K562 (cell line): ENCODE measurements around the gene OPHN1. TPM values are rescaled to one million over a fixed set of nuclear protein-coding genes. Genes with fewer than 3 reads are reported as not detected.

Source experiments
- ATAC-seq: fragments of 200-7000 bp; cut with Tn5 transposase; 3 replicates; pipeline ENCODE4 v1.9.1; 2020; ENCODE audit warnings: moderate library complexity
- BruUV-seq: library from RNA; stranded (reverse); fragments of 400-500 nt; replicated peaks from 2 replicates; lab custom pipeline; 2021; lab: Mats Ljungman, UMichigan
- CTCF ChIA-PET: fragments of 300-600 bp; formaldehyde crosslinking; extraction: SDS; loops from one replicate; lab custom pipeline; 2021; ENCODE audit warnings: low intra/inter-chr PET ratio; lab: Yijun Ruan, JAX
- POLR2A ChIA-PET: fragments of 300-600, 350-650 bp; sonication (Branson Sonifier 250); formaldehyde crosslinking; extraction: SDS; loops from one replicate; lab custom pipeline; 2021; ENCODE audit warnings: antibody characterized with exemption, inconsistent platforms; lab: Yijun Ruan, JAX
- DNase-seq, 4 experiments: peaks; one replicate each; pipeline versions ENCODE4 v3.0.0 to v3.0.0-alpha.2; 2011 to 2018; ENCODE audit warnings: low spot score in 3 of 4, mixed read lengths in 3 of 4; ENCODE audit errors: extremely low read depth in 1 of 4
- FAIRE-seq: peaks from 2 replicates; lab custom pipeline; 2011; peaks lifted over from hg19 to GRCh38; lab: Jason Lieb, UNC
- H2AFZ ChIP-seq: 2 replicates; pipeline ENCODE4 v1.6.0; 2011; ENCODE audit warnings: low read depth, low read length, control low read depth, inconsistent platforms
- H3K27ac ChIP-seq: fragments of 200-600 bp; 3 replicates; pipeline ENCODE4 v1.8.0; 2011; ENCODE audit warnings: low read depth, mild to moderate bottlenecking, control low read depth, inconsistent platforms, low read length, moderate library complexity, mixed read lengths; ENCODE audit errors: extremely low read depth
- H3K27me3 ChIP-seq, 2 experiments: fragments of 300-600 bp in 1 of 2; 2 replicates in 1 of 2; 3 replicates in 1 of 2; pipeline versions ENCODE4 v1.6.0 to v1.8.0; 2011; ENCODE audit warnings: inconsistent platforms in 2 of 2, low read length in 2 of 2, mild to moderate bottlenecking in 1 of 2, mixed read lengths in 1 of 2, moderate library complexity in 1 of 2; ENCODE audit not compliant: control insufficient read depth in 2 of 2, insufficient read depth in 2 of 2
- H3K36me3 ChIP-seq: fragments of 300-600 bp; 3 replicates; pipeline ENCODE4 v1.8.0; 2011; ENCODE audit warnings: mild to moderate bottlenecking, low read length, inconsistent platforms; ENCODE audit not compliant: control insufficient read depth, insufficient read depth
- H3K4me1 ChIP-seq, 2 experiments: fragments of 200-600 bp in 1 of 2; replicated peaks in 1 of 2; 2 replicates in 1 of 2; 3 replicates in 1 of 2; pipeline versions ENCODE4 v1.5.1 to v1.8.0; 2011; ENCODE audit warnings: inconsistent platforms in 2 of 2, low read length in 2 of 2, mild to moderate bottlenecking in 1 of 2, mixed read lengths in 1 of 2, moderate library complexity in 1 of 2; ENCODE audit not compliant: control insufficient read depth in 2 of 2, insufficient read depth in 2 of 2
- H3K4me2 ChIP-seq: 2 replicates; pipeline ENCODE4 v1.6.1; 2011; ENCODE audit warnings: low read length, control low read depth, inconsistent platforms, mixed read lengths; ENCODE audit not compliant: insufficient read depth
- H3K4me3 ChIP-seq: fragments of 200-600 bp; sonication (generic), shearing (Covaris generic); 2 replicates; pipeline ENCODE4 v1.5.1; 2016; ENCODE audit warnings: control low read depth, inconsistent platforms
- H3K79me2 ChIP-seq: fragments of 200-600 bp; 3 replicates; pipeline ENCODE4 v1.8.0; 2011; ENCODE audit warnings: low read length, inconsistent platforms; ENCODE audit not compliant: control insufficient read depth, insufficient read depth
- H3K9ac ChIP-seq, 2 experiments: 2 replicates each; pipeline versions ENCODE4 v1.6.0 to v1.6.1; 2011; ENCODE audit warnings: low read depth in 2 of 2, low read length in 2 of 2, control low read depth in 1 of 2, inconsistent platforms in 1 of 2, mild to moderate bottlenecking in 1 of 2, mixed read lengths in 1 of 2; ENCODE audit not compliant: insufficient read depth in 1 of 2
- H3K9me1 ChIP-seq: one replicate; pipeline ENCODE4 v1.6.0; 2011; ENCODE audit warnings: inconsistent platforms, mild to moderate bottlenecking, low read length, moderate library complexity; ENCODE audit not compliant: control insufficient read depth, insufficient read depth
- H3K9me3 ChIP-seq: replicated peaks from 2 replicates; pipeline ENCODE4 v1.5.1; 2011; ENCODE audit warnings: low read depth, low read length, inconsistent platforms; ENCODE audit not compliant: control insufficient read depth, insufficient read depth
- H4K20me1 ChIP-seq: replicated peaks from 2 replicates; pipeline ENCODE4 v1.6.1; 2011; ENCODE audit warnings: low read length, inconsistent platforms, mixed read lengths; ENCODE audit not compliant: control insufficient read depth, insufficient read depth
- ATF7 ChIP-seq: fragments of 450-650 bp; IDR thresholded peaks from 2 replicates; pipeline ENCODE4 v1.7.1; 2014; ENCODE audit warnings: mild to moderate bottlenecking, moderate library complexity
- CEBPG ChIP-seq, 3 experiments: fragments of 200-800 bp in 1 of 3; sonication (Bioruptor generic) in 1 of 3; sonication (generic) in 1 of 3; formaldehyde crosslinking in 1 of 3; IDR thresholded peaks in 2 of 3; conservative IDR thresholded peaks in 1 of 3; 2 replicates each; pipeline versions ENCODE4 v1.6.1 to v1.8.0; 2016 to 2022; ENCODE audit warnings: missing compliant biosample characterization in 2 of 3, missing genetic modification characterization in 2 of 3, mild to moderate bottlenecking in 1 of 3, missing genetic modification reagents in 1 of 3
- RBM17 ChIP-seq: fragments of 200-400 bp; formaldehyde crosslinking; IDR thresholded peaks from 2 replicates; pipeline ENCODE4 v1.6.1; 2017; ENCODE audit warnings: low read depth, mild to moderate bottlenecking, low read length, borderline replicate concordance
- WGBS: fragments of 100-300 bp; shearing (Covaris generic); methylation state at CpG from one replicate; pipeline ENCODE4 v1.1.6; 2016; ENCODE audit warnings: low coverage, mixed read lengths; ENCODE audit not compliant: insufficient coverage; ENCODE audit errors: missing lambda C conversion rate; 5-methylcytosine and 5-hydroxymethylcytosine counted together
- in situ Hi-C: fragments of 300-500 bp; cut with MboI; formaldehyde crosslinking; loops from 4 replicates; pipeline ENCODE4 v1.15.0; 2018; ENCODE audit warnings: inconsistent platforms, mixed read lengths
- intact Hi-C: fragments of 100-400 bp; cut with micrococcal nuclease; formaldehyde crosslinking; loops from 2 replicates; pipeline ENCODE4 v1.14.2; 2022
- polyA plus RNA-seq, 8 experiments: library from polyadenylated mRNA; depleted of rRNA in 4 of 8; stranded (reverse) in 5 of 8; unstranded in 3 of 8; fragments of >200 nt; fragmentation: Nextera tagmentation in 2 of 8; fragmentation: Illumina TruSeq in 1 of 8; extraction: Ambion mirVana in 2 of 8; extraction: Trizol in 1 of 8; gene quantifications; 2 replicates each; pipeline versions ENCODE4 v1.2.1 to v1.2.3, GENCODE V29; 2011 to 2014; ENCODE audit warnings: inconsistent platforms in 1 of 8, missing spikeins in 1 of 8
- total RNA-seq, 7 experiments: library from RNA; depleted of rRNA in 6 of 7; stranded (reverse); fragments of >200 nt in 6 of 7; fragmentation: Illumina TruSeq in 2 of 7; extraction: Trizol in 2 of 7; gene quantifications; 2 replicates each; pipeline versions ENCODE4 v1.2.1 to v1.2.3, GENCODE V29; 2011 to 2021; ENCODE audit warnings: low replicate concordance in 1 of 7

OPHN1 gene
- total and polyA plus RNA-seq, 9 of the 15 experiments (the other 6 are each of a cell fraction or from before 2014, with no cell fraction given): 0.28 to 1.8 (median 1.0) TPM

DNA sequence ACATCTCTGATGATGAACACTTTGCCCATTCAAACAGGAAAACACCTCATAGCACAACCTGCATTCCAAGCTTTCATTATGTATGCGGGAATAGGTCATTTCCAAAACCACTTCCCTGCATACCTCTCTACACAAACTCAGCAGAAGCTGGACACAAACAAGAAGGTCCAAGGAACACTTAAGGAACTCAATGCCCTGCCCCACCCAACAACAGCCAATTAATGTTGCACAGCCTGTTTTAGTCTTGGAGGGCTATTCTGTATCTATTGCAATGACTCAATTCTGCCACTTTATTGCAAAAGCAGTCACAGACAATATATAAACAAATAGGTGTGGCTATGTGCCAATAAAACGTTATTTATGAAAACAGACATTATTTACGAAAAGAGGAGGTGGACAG, 16.7 kb downstream of the OPHN1 start:
- H3K36me3 ChIP-seq: no peaks in the 10 kb centered on the region
- no TSS peak for BruUV-seq
- no peak for TF ChIP-seq ATF7
- no peak overlapping the region for H2AFZ ChIP-seq
- H3K79me2 ChIP-seq: no peaks in the 10 kb centered on the region
- H3K4me3 ChIP-seq: no peak overlapping the region
- ATAC-seq (no peak), FAIRE-seq (no peak), DNase-seq (no peak)
- no peak overlapping the region for H3K4me2 ChIP-seq
- in situ Hi-C loops (no loop called here), intact Hi-C loops (no loop called here)
- 31% methylated on average over 3 of the region's 3 CpGs for WGBS
- H3K9me1 ChIP-seq: no peaks in the 10 kb centered on the region
- ChIA-PET CTCF (no interaction called here), POLR2A (interaction anchor here (0.6 kb wide), 1 partner anchor 127 kb away, joined by 3 read pairs; no protein-coding TSS in a partner anchor)
- H3K27ac ChIP-seq: no peak overlapping the region
- no peaks in the 10 kb centered on the region for H3K9me3 ChIP-seq
- no peaks in the 10 kb centered on the region for H3K27me3 ChIP-seq
- no peaks in the 10 kb centered on the region for H3K4me1 ChIP-seq
- H4K20me1 ChIP-seq: no peaks in the 10 kb centered on the region
- H3K9ac ChIP-seq: no peak overlapping the region

DNA sequence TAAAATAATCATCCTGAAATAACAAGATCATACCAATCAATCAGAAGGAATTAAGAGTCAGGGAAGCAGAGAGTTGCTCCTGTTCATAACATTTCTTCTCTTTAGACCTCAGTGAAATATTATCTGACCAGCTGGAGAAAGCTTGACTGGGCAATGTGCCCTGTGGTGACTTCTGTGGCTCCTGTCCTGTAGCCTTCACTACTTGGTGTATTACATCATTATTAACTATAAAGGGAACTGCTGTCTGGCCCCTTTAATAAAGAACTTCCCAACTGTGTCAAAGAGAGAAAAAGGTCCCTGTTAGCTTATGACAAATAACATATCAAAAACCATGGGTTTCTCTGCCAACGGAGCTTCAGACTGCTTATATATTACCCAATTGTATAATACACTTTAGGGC, 18.0 kb downstream of the OPHN1 start:
- Histone ChIP-seq H3K79me2 (no peaks in the 10 kb centered on the region), H3K36me3 (no peaks in the 10 kb centered on the region), H3K9me1 (no peaks in the 10 kb centered on the region), H3K4me1 (no peaks in the 10 kb centered on the region), H3K4me2 (no peak overlapping the region), H3K9ac (no peak overlapping the region), H3K27me3 (no peaks in the 10 kb centered on the region), H3K9me3 (no peaks in the 10 kb centered on the region), H4K20me1 (no peaks in the 10 kb centered on the region), H3K4me3 (no peak overlapping the region), H2AFZ (no peak overlapping the region), H3K27ac (no peak overlapping the region)
- no TSS peak for BruUV-seq
- 33% methylated on average over 1 of the region's 1 CpG for WGBS
- in situ Hi-C loops (no loop called here), intact Hi-C loops (no loop called here)
- no peak for ATAC-seq
- TF ChIP-seq CEBPG (CRISPR knock-in tag; IDR thresholded peaks at IDR 0.05) (no peak), CEBPG (tag; conservative IDR thresholded peaks at IDR 0.05 in 1 of 2, IDR thresholded peaks at IDR 0.05 in 1 of 2) (0 out of 4 replicates have a peak, but pooled peaks of 1 of the 2 experiments have one; percentile 26), RBM17 (no peak)
- ChIA-PET CTCF (no interaction called here), POLR2A (interaction anchor here (0.9 kb wide), 1 partner anchor 17 kb away, joined by 3 read pairs; no protein-coding TSS in a partner anchor)
- FAIRE-seq: no peak
- no peak for DNase-seq
